M059J (cell line): ENCODE measurements around the gene MAN2B1. TPM values are rescaled to one million over a fixed set of nuclear protein-coding genes. Genes with fewer than 3 reads are reported as not detected.

Experiments
- DNase-seq: peaks from one replicate; pipeline ENCODE4 v3.0.0-alpha.2; 2012; ENCODE audit warnings: low read depth
- total RNA-seq: library from RNA; depleted of rRNA; stranded (reverse); fragments of >200 nt; shearing (Covaris generic); gene quantifications from 2 replicates; pipeline ENCODE4 v1.2.3, GENCODE V29; 2014; rRNA removed

MAN2B1 gene
- total RNA-seq, 1 experiment from 2014 or later: 68.4 TPM

- no peak for DNase-seq
These were observed 48.9 kb downstream of the MAN2B1 start for GRCh38 chr19:12617646-12618045.

GRCh38 chr19:12611361-12611699 is 55.2 kb downstream of the MAN2B1 start:
- peak; percentile 83 for DNase-seq

- DNase-seq: peak; percentile 98
These were observed 55.8 kb downstream of the MAN2B1 start, which contains the start of the genes ZNF490 and ZNF791 for GRCh38 chr19:12610540-12611360. Gene ZNF490, minus strand, starts transcription at chr19:12610813. Its CDS starts 133 bp downstream, at chr19:12610680. Gene ZNF791, plus strand, starts transcription at chr19:12610920. Its CDS starts 160 bp downstream, at chr19:12611080.

- DNase-seq: no peak
These were observed 58.9 kb downstream of the MAN2B1 start for GRCh38 chr19:12607631-12608030.

GRCh38 chr19:12606796-12607195 is 59.7 kb downstream of the MAN2B1 start:
- DNase-seq: no peak

- DNase-seq: peak; percentile 86
These were observed 62.8 kb downstream of the MAN2B1 start for GRCh38 chr19:12603714-12604113.

GRCh38 chr19:12597594-12597993 is 68.9 kb downstream of the MAN2B1 start:
- DNase-seq: no peak

GRCh38 chr19:12596927-12597548 is 69.5 kb downstream of the MAN2B1 start:
- no peak for DNase-seq

Other genes starting within 250 kb of the MAN2B1 start
- gene ZNF443, start 225.7 kb downstream of the MAN2B1 start, total RNA-seq: 2.2 and 5.7 TPM in 2 replicates
- 2.1 and 3.2 TPM in 2 replicates for gene ZNF709, start 181.9 kb downstream of the MAN2B1 start, total RNA-seq
- 4.5 and 8.7 TPM in 2 replicates for gene ZNF564, start 115.3 kb downstream of the MAN2B1 start, total RNA-seq
- 6.3 and 7.9 TPM in 2 replicates for gene ZNF490, start 55.9 kb downstream of the MAN2B1 start, total RNA-seq
- gene ZNF791, start 55.8 kb downstream of the MAN2B1 start, total RNA-seq: 12.8 and 27.7 TPM in 2 replicates
- 9.6 and 10.5 TPM in 2 replicates for gene WDR83, start 65 bp upstream of the MAN2B1 start, total RNA-seq
- gene DHPS, start 15.1 kb upstream of the MAN2B1 start, total RNA-seq: 82.7 and 108 TPM in 2 replicates
- not detected in 2 replicates for gene GNG14, start 21.3 kb upstream of the MAN2B1 start, total RNA-seq
- 12.0 and 14.5 TPM in 2 replicates for gene FBXW9, start 29.9 kb upstream of the MAN2B1 start, total RNA-seq
- 32.3 and 40.2 TPM in 2 replicates for gene TNPO2, start 57.2 kb upstream of the MAN2B1 start, total RNA-seq
- gene TRIR, start 67.9 kb upstream of the MAN2B1 start, total RNA-seq: 272 and 329 TPM in 2 replicates
- gene GET3, start 70.8 kb upstream of the MAN2B1 start, total RNA-seq: 112 and 114 TPM in 2 replicates
- not detected in 2 replicates for gene BEST2, start 85.0 kb upstream of the MAN2B1 start, total RNA-seq
- 7.2 and 8.4 TPM in 2 replicates for gene HOOK2, start 108.8 kb upstream of the MAN2B1 start, total RNA-seq
- 68.3 and 92.5 TPM in 2 replicates for gene JUNB, start 124.7 kb upstream of the MAN2B1 start, total RNA-seq
- 178 and 300 TPM in 2 replicates for gene PRDX2, start 135.1 kb upstream of the MAN2B1 start, total RNA-seq
- not detected in 2 replicates for gene THSD8, start 135.3 kb upstream of the MAN2B1 start, total RNA-seq
- 50.4 and 62.8 TPM in 2 replicates for gene RNASEH2A, start 139.8 kb upstream of the MAN2B1 start, total RNA-seq
- gene RTBDN, start 167.8 kb upstream of the MAN2B1 start, total RNA-seq: 0.52 TPM in 1 of 2 replicates, not detected in the other
- gene MAST1, start 171.8 kb upstream of the MAN2B1 start, total RNA-seq: 0.10 and 0.12 TPM in 2 replicates
- gene DNASE2, start 214.7 kb upstream of the MAN2B1 start, total RNA-seq: 61.0 and 62.4 TPM in 2 replicates
- gene KLF1, start 220.5 kb upstream of the MAN2B1 start, total RNA-seq: not detected in 2 replicates
- 27.2 and 27.5 TPM in 2 replicates for gene GCDH, start 224.4 kb upstream of the MAN2B1 start, total RNA-seq